GM19372 (cell line): ENCODE measurements around the gene FAM149B1.
"Not testable (repeated sequence)": the region's sequence is repeated elsewhere in the genome, so short reads cannot be mapped to it uniquely, and the experiment has no call there.

Experiments
- ATAC-seq: cut with Tn5 transposase; IDR thresholded peaks from one replicate; pipeline ENCODE4 v1.9.1; 2021; ENCODE audit warnings: mild to moderate bottlenecking, low read depth, moderate library complexity; ENCODE audit not compliant: unreplicated experiment

FAM149B1 gene

DNA sequence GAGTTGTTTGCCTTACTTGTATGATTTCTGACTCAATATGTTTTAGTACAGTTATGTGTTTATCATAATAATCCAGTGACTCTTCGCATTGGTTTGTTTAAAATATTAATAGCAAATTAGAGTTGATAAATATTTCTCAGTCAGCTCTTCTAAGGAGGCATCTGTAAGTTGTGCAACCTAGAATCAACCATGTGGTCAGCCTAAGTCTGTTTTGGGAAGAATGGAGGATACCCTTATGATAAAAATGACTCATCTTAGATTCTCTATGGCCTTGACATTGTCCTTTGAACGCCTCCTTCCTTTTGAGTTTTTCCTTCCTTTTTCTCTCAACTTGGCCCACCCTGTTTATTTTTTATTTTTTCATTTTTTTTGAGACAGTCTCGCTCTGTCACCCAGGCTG, 60.3 kb downstream of the FAM149B1 start:
- no peak for ATAC-seq

DNA sequence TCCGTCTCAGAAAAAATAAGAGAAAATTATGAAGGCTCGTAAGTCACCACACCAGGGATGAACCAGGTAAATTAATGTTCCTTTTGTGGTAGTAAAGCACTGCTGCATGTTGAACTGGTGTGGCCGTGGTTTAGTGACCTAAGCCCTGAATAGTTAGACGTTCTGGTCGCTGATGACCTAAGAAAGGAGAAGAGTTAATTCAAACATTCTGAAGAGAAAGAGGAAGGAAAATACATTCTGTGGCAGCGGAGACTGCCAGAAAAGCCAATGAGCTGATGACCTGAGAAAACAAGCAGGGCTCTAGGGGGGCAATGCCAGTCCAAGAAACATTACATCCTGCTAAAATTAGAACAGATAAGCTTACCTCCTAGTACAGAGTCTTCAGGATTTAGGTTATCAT, 61.6 kb downstream of the FAM149B1 start:
- ATAC-seq: no peak

DNA sequence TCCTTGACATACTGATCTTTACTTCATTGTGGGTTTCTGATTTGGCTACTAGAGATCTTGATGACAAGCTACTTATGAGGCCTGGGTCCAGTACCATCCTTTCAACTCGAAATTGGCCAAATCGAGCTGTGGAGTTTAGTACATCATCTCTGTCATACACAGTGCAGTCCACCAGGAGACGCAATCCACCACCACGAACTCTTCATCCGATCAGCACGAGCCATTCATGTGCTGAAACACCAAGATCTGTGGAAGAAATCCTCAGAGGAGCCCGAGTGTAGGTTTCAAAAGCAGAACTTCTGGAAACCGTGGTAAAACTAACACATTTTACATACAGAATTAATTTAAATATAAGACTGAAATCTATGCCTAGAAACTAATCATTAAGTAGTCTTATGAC, 65.0 kb downstream of the FAM149B1 start:
- ATAC-seq: no peak

DNA sequence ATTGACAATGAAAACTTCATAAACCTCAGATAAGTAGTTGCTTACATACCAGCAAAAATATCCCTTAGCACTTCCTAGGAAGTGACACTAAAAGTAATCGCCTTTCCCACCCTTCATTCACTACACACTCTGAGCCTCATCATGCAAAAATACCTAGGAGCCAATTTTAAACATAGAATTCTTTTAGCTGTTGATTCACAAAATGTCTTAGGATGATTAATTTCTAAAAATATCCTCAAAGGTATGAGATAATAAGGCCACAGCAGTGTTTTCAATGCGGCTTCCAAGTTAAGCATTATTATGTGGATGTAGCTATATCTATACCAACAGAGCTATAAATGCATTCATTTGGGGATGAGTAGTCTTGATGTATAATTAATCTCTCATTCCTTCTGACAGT, 66.0 kb downstream of the FAM149B1 start:
- ATAC-seq: no peak

DNA sequence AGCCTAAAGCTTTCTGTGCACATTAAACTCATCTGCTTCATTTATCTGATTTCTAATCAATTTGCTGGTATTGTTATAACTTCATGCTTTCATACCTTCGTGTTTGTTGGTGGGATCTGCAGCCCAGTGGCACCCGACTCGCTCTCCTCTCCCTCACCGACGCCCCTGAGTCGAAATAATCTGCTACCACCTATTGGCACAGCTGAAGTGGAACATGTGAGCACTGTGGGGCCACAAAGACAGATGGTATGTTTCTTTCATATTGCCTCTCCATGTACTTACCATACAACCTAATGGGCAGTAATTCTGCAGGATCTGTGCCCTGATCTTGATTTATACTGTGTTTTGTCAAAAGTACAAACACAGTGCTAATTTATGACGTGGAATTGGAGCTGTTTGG, 66.8 kb downstream of the FAM149B1 start:
- ATAC-seq: no peak

DNA sequence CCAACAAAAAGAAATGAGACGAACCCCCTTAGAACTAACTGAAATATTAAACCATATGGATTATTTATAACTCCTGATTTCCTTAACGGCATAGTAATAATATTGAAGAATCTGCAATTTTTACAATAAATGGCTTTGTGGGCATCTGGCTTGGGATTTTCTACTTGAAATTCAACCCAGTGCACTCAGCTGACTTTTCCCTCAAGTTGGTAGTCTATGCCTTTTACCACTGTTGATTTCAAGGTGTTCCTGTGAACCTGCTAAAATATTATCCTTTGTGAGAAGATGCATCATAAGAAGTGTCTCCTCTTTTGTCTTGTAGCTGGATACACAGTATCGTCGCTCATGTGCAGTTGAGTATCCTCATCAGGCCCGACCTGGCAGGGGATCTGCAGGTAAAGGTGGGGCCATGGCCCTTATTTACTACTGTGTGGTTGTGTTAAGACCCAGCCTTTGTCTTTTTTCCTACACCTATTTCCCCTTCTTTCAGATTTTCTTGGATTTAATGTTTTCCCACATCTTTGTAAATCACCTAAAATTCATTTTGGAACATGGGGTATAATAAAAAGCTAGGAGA, 71.2 kb downstream of the FAM149B1 start:
- ATAC-seq: no peak

DNA sequence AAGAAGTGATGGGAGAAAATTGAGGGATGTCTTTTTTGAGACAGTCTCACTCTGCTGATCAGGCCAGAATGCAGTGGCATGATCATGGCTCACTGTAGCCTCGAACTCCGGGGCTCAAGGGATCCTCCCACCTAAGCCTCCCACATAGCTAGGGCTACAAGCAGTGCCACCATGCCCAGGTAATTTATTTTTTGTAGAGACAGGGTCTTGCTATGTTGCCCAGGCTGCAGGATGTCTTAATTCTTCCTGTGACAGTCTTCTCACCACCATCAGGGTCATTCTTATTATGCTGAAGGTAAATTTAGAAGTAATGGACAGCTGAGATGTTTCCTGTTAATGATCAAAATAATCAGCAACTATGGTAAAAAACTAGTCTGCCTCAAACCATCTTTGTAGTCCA, 72.0 kb downstream of the FAM149B1 start:
- no peak for ATAC-seq

DNA sequence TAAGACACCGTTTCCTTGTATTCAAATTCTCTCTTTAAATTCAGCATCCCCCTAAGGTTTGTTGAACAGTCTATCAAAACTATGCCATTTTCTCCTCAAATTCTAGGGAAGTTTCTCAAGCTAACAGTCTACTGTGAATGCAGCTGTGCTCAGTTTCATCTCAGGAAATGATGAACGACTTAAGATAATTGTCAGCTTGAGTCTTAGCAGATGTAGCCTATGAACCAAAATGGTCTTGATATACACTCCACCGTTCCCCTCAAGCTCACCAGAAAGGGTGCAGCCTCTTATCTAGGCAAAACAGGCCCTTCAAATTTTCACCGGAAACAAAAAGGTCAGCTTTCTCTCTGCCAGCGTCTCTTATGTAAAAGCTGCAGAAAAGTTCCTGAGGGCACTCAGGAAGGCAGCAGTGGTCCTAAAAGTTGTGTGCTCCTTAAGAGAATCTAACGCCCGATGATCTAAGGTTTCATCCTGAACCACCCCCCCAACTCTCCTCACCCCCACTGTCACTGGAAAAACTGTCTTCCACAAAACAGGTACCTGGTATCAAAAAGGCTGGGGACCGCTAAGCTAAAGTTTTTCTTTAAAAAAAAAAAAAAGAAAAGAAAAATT, 77.1 kb downstream of the FAM149B1 start:
- ATAC-seq: no peak

DNA sequence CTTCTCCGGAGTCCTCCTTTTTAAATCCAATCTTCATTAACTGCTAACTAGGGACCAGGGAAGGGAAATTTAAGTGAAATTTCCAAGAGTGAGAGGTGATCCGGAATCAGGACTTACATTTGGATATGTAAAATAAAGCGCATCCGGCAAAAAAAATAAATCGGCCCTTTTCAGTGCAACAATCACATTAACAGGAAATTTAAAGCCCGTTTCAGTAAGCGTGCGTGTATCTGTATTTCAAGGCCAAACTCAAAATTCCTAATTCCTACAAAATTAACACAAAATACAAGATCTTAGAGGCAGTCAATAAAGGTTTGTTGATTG, 78.4 kb downstream of the FAM149B1 start:
- no peak for ATAC-seq

DNA sequence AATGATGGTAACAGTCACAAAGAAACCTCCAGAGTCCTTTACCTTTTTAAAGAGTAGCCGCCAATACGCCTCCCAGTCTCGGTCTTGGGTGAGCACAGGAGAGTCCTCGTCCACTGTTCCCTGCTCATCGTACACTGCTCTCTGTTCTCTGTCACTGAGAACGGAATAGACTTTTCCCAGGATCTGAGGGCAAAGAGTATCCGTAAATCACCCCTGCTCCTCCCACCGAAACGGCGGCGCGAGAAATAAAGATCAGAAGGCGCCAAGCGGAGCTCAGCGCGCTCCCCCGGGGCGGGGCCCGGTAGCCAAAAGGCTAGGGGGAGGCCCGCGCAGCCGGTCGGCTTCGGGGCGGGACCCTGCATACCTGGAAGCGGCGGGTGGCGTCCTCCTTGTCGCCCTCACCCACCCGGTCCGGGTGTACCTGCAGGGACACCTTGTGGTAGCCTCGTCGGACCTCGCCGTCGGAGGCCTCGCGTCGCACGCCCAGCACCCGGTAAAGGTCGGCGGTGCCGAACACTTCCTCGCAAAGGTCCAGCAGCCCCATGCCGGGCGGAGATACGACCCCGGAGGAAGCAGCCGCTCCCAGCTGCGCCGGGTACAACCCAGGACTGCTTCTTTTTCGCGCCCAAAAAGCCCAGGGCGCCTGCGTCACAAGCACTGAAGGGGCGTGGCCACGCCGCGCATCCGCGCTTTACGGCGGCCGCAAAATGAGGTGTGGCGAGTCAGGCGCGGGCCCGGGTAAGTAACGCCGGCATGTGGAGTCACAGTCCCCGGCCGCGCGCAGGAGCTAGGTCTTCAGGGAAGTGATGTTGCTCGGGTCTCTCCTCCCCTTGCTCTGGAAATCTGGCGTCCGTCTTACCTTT, 79.0 kb downstream of the FAM149B1 start, which contains the start of gene DNAJC9:
DNAJC9 (minus strand) TSS at position 610 of the 863 bp plus-strand sequence; CDS start at position 544, 66 bp downstream.
- peak; percentile 75 for ATAC-seq

DNA sequence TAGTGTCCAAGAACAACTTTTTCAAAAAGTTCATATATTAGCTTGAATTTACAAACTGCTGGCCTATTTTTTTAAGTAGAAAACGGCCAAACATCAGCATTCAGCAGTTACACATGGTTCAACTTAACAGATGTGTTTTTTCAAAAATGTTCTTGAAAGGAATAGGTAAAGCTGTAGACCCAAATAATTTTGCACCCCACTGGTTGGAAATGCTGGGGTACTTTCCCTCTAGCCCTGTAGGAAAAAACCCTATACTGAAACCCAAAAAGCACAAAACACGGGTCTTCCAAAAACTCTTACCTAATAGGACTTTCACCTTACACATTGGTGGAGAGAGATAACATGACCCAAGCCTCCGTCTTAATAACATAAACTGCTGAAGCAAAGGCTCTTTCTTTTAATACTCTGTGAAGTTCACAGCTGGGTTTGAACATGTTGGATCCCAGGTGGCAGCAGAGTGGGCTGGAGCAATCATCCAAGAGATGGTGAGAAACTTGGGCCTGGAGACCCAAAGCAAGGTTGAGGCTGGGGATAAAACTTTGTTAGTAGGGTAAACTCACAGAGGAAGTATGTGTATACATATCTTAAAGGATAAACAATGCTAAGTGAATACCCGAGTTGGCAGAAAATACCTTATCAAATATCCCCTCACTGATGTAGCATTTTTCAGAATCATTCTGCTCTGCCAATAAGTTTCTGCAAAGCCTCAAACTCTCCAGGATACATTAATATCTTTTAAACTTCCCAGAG, 79.8 kb downstream of the FAM149B1 start:
- no peak for ATAC-seq

DNA sequence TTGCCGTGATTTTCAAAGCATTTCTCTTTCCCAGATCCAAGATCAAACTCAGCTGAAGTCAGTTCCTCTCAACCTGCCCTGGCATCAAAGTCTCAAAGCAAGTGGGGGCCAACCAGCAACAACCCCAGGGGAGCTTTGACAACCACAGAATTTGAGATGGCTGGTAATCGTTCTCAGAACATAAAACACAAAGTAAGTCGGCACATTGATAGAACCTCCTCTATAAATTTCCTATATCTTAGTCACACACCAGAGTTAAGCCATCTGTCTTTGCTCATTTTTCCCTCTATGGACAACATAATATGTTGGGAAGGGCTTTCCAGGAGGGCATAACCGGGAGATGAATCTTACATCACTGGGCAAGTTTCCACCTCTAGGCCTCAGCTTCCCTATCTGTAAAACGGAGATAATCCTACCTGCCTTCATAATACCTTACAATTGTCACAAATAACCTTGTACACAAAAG, 80.4 kb downstream of the FAM149B1 start:
- ATAC-seq: no peak

DNA sequence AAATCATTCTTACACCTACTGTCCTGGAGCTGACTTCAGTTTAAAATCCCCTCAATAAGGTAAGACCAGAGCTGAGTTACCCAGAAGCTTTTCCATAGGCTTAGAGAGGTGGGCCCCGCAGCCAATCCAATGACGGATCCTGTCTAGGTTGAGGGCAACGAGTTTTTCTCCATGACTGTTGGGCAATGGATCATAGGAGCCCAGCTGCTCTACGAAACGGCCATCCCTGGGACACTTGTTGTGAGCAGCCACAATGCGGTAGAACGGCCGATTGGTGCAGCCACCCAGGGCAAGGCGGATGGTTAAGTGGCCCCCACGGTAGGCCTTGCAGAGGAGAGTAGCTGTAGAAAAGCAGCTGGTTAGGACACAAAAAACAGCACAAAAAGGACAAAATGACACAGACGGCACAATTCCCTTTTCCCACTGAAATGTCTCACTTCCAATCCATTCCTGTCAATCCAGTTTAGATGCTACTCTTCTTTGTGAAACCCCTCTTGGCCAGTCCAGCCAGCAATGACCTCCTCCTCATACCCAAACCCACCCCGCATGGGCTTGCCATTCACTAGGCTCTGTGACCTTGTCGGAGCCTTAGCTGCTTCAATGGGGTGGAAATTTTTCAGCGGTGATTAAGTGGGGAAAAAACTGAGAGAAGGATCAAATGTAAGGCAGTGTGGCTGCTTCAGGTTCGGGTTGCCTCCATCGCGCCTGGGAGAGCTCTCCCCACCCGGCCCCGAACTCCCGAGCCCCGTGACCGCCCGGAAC, 83.9 kb downstream of the FAM149B1 start:
- ATAC-seq: peak; percentile 34

DNA sequence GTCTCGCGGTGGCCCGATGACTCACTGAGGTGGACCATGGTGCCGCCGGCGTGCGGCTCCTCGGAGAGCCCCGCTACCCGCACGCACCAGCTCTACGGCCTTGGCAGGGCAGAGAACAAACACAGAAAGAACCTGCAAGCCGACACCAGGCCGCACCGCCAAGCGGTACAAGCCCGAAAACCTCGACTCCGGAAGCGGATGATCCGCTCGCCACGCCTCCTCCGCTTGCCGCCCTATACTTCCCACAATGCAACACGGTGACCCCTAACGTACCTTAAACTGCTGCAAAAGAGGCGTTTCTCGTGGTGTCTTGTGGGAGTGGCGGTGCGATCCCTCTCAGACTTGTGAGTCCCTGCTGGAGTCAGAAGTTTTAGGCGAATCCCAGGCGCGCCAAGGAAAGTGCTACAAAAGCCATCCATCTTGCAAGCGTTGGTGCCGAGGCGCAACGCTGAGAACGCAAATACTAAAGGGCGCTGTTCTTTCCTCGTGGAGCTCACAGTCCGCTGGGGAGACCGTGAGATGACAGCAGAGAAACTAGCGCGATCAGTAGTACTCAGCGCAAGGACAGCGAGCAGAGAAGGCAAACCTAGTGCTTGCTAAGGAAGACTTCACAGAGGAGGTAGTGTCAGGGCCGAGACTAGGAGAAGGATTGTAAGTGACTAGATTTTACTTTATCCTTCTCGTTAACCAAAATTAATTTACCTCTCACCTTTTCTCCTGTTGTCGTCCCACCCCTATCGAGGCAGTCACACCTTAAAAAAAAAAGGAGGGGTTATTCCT, 84.7 kb downstream of the FAM149B1 start, which contains the start of gene MRPS16:
MRPS16 (minus strand) TSS at position 200 of the 780 bp plus-strand sequence; CDS start at position 38, 162 bp downstream.
- ATAC-seq: peak; percentile 87

DNA sequence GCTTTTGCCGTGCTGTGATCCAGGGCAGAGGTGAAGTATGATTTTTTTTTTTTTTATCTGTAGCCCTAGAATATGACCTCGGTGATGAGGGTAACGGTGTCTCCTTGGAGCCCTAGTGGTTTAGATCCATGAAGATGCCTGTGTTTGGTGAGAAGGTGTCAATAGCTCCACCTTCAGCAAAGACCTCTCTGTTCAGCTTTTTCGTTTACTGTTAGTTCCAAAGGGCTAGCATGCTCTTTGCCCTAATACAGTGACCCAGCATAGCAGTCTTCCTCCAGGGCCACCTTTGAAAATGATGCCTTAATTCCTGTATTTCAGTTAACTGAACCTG, 85.3 kb downstream of the FAM149B1 start:
- no peak for ATAC-seq

DNA sequence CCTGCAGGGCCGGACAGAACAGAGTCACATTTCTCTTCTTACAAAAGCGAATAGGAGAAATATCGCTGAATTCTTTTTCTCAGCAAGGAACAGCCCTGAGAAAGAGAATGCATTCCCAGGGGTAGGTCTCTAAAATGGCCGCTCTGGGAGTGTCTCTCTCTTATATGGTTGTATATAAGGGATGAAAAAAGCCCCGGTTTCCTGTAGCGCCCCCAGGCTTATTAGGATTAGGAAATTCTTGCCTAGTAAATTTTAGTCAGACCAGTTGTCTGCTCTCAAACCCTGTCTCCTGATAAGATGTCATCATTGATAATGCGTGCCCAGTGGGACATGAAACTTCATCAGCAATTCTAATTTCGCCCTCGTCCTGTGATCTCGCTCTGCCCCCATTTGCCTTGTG, 90.7 kb downstream of the FAM149B1 start:
- not testable (repeated sequence) for ATAC-seq

DNA sequence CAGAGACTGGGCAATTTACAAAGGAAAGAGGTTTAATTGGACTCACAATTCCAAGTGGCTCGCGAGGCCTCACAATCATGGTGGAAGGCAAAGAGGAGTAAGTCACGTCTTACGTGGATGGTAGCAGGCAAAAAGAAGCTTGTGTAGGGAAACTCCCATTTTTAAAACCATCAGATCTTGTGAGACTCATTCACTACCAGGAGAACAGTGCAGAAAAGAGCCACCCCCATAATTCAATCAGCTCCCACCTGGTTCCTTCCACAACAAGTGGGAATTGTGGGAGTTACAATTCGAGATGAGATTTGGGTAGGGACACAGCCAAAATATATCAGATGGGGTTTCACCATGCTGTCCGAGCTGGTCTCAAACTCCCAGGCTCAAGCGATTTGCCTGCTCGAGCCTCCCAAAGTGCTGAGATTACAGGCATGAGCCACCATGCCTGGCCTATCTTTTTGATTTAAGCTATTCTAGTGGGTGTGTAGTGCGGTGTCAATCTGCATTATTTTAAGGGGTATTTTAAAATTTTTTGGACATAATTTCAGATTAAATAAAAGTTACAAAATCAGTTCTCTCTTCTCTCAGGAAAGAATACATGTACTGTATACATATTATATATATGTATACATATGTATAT, 93.6 kb downstream of the FAM149B1 start:
- ATAC-seq: no peak

DNA sequence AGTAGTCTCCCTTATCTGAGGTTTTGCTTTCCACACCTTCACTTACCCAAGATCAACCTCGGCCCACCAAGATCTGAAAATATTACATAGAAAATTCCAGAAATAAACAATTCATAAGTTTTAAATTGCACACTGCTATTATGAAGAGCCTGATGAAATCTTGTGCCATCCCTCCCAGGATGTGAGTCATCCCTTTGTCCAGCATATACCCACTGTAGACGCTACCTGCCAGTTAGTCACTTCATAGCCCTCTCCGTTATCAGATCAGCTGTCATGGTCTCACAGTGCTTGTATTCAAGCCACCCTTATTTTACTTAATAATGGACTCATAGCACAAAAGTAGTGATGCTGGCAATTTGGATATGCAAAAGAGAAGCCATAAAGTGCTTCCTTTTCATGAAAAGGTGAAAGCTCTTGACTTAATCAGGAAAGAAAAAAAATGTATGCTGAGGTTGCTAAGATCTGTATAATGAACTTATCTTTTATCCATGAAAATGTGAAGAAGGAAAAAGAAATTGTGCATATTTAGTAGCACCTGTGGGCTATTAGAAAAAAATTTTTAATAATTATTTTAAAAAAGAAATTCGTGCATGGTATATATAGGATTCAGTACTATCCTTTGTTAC, 94.3 kb downstream of the FAM149B1 start:
- no peak for ATAC-seq
